ENCODE measurements around the gene EMID1. TPM values are rescaled to one million over a fixed set of nuclear protein-coding genes. Genes with fewer than 3 reads are reported as not detected.
A peak's percentile ranks its signal among the peaks of the same experiment; 100 is the strongest.

The EMID1 gene
- total RNA-seq, 3 donors from 2014 or later, result 1.1 to 4.6 (median 2.3) TPM

GRCh38 chr22:29203488-29204454 is 1.9 kb upstream of the EMID1 start:
- H3K36me3 ChIP-seq, result no peaks in the 10 kb centered on the region
- no peak overlapping the region for H3K27ac ChIP-seq
- no peak overlapping the region for H3K4me3 ChIP-seq
- DNase-seq (ENCODE audit: low spot score in 2 of 2), result no peak
- intact Hi-C loops (cut with DNase I; ENCODE audit: low total_unique reads), result no loop called here
- H3K9me3 ChIP-seq, result no peaks in the 10 kb centered on the region
- TF ChIP-seq POLR2AphosphoS5 (IDR thresholded peaks at IDR 0.05), result no peak
- TF ChIP-seq POLR2A (IDR thresholded peaks at IDR 0.05), result no peak
- TF ChIP-seq CTCF (IDR thresholded peaks at IDR 0.05), result no peak
- H3K4me1 ChIP-seq, result no peaks in the 10 kb centered on the region
- H3K27me3 ChIP-seq, result no peaks in the 10 kb centered on the region

DNA sequence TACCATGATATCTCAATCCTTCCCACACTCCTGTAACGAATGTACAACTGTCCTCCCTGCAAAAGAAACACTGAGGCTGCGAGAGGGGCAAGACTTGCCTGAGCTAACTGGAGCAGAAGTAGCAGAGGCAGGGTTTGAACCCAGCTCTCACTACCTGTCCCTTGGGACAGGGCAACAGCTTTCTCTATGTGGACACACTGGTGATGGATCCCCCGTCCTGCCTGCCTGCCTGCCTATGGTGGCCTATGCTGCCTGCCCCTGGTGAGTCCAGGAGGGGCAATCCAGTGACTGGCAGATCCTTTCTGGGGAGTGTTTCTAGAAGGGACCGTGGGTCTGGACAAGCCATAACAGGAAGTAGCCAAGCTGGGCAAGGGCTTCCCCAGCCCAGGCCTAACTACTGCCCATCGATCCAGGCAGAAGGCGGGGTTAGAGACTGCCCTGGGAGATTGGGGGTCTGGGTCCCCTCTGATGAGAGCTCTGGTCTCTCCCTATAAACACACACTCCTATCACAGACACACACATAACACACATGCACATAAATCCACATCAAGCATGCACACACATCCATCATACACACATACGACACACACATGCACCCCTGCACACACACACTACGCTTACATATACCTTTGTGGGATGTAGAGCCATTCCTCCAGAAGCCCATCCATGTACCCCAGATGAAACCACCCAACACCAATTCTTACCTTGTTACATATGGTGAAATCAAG is 1.1 kb upstream of the EMID1 start:
- intact Hi-C loops (cut with DNase I; ENCODE audit: low total_unique reads), result no loop called here
- Histone ChIP-seq H3K27me3 (no peaks in the 10 kb centered on the region), H3K27ac (no peak overlapping the region), H3K4me1 (no peaks in the 10 kb centered on the region), H3K9me3 (no peaks in the 10 kb centered on the region), H3K36me3 (no peaks in the 10 kb centered on the region), H3K4me3 (no peak overlapping the region)
- DNase-seq (ENCODE audit: low spot score in 2 of 2), result no peak
- no peak for TF ChIP-seq POLR2AphosphoS5 (IDR thresholded peaks at IDR 0.05)
- TF ChIP-seq CTCF (IDR thresholded peaks at IDR 0.05), result no peak
- TF ChIP-seq POLR2A (IDR thresholded peaks at IDR 0.05), result no peak

DNA sequence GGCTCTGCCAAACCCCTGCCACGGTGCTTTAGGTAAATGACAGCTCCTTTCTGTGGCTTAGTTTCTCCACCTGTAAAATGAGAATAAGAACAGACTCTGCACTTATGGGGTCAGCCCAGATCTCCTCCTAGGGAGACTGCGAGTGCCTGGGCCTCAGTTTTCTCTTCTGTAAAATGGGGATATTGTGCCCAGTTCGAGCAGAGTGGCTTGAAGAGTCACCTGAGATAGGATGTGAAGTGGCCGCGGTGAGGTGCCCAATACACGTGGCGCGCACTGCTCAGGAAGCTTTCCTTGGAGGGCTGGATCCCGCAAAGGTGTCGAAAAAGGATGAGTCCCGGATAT is 473 bp upstream of the EMID1 start:
- Histone ChIP-seq H3K4me1 (no peaks in the 10 kb centered on the region), H3K27me3 (no peaks in the 10 kb centered on the region), H3K27ac (no peak overlapping the region), H3K4me3 (peak overlapping the region; percentile 52 to 87 (median 63)), H3K9me3 (no peaks in the 10 kb centered on the region), H3K36me3 (no peaks in the 10 kb centered on the region)
- intact Hi-C loops (cut with DNase I; ENCODE audit: low total_unique reads), result no loop called here
- TF ChIP-seq POLR2A (IDR thresholded peaks at IDR 0.05) (no peak), CTCF (IDR thresholded peaks at IDR 0.05) (no peak), POLR2AphosphoS5 (IDR thresholded peaks at IDR 0.05) (no peak)
- DNase-seq (ENCODE audit: low spot score in 2 of 2), result no peak

- DNase-seq (ENCODE audit: low spot score in 2 of 2), result no peak
- intact Hi-C loops (cut with DNase I; ENCODE audit: low total_unique reads), result no loop called here
- no peak for TF ChIP-seq POLR2AphosphoS5 (IDR thresholded peaks at IDR 0.05)
- TF ChIP-seq POLR2A (IDR thresholded peaks at IDR 0.05), result no peak
- no peak for TF ChIP-seq CTCF (IDR thresholded peaks at IDR 0.05)
These were observed 911 bp downstream of the EMID1 start for GRCh38 chr22:29206372-29207242.

More at GRCh38 chr22:29206372-29207242, 911 bp downstream of the EMID1 start:
- H3K36me3 ChIP-seq, result no peaks in the 10 kb centered on the region
- H3K4me1 ChIP-seq, result no peaks in the 10 kb centered on the region
- no peaks in the 10 kb centered on the region for H3K27me3 ChIP-seq
- H3K27ac ChIP-seq, result no peak overlapping the region
- peak overlapping the region; percentile 52 to 87 (median 63) for H3K4me3 ChIP-seq
- no peaks in the 10 kb centered on the region for H3K9me3 ChIP-seq
